Peyer's patch (tissue), 4 donors: Measurements from ENCODE around the gene EMILIN2. TPM values are rescaled to one million over a fixed set of nuclear protein-coding genes. Genes with fewer than 3 reads are reported as not detected.

Source experiments
- DNase-seq, 3 donors: peaks; one replicate each; pipeline ENCODE4 v3.0.0-alpha.2; 2017 to 2019
- H3K27ac ChIP-seq, 4 donors: fragments of 200-600 bp; sonication (generic); one replicate each; pipeline ENCODE4 v1.5.1; 2016 to 2019
- H3K27me3 ChIP-seq, 2 donors: fragments of 200-600 bp; sonication (generic); one replicate each; pipeline ENCODE4 v1.5.1; 2019
- H3K36me3 ChIP-seq, 3 donors: fragments of 200-600 bp; sonication (generic); one replicate each; pipeline ENCODE4 v1.5.1; 2016 to 2019
- H3K4me1 ChIP-seq, 4 donors: fragments of 200-600 bp; sonication (generic); one replicate each; pipeline ENCODE4 v1.5.1; 2016 to 2019
- H3K4me3 ChIP-seq, 4 donors: fragments of 200-600 bp; sonication (generic); 1 replicate in 3 of 4; 2 replicates in 1 of 4; pipeline ENCODE4 v1.5.1; 2016 to 2019; ENCODE audit warnings: mild to moderate bottlenecking in 1 of 4
- H3K9me3 ChIP-seq, 4 donors: fragments of 200-600 bp; sonication (generic); one replicate each; pipeline ENCODE4 v1.5.1; 2016 to 2019; ENCODE audit warnings: mild to moderate bottlenecking in 1 of 4
- POLR2A ChIP-seq, 2 donors: fragments of 450-650 bp; IDR thresholded peaks; one replicate each; pipeline ENCODE4 v1.5.1; 2017; ENCODE audit warnings: antibody characterized with exemption in 2 of 2, mild to moderate bottlenecking in 2 of 2, moderate library complexity in 2 of 2
- total RNA-seq, 4 donors: library from RNA; depleted of rRNA; stranded (reverse); fragments of >200 nt; gene quantifications; one replicate each; pipeline ENCODE4 v1.1.0, GENCODE V29; 2016
- TF ChIP-seq, protein P1 (sequence below), 6 experiments: fragments of 450-650 bp in 4 of 6; fragments of 200-600 bp in 2 of 6; sonication (generic) in 1 of 6; IDR thresholded peaks; one replicate each; pipeline ENCODE4 v1.5.1; 2017 to 2019; ENCODE audit warnings: antibody characterized with exemption in 6 of 6, mild to moderate bottlenecking in 3 of 6, moderate library complexity in 1 of 6

EMILIN2 gene
- total RNA-seq, 4 donors from 2014 or later, result 6.8 to 54.5 (median 12.8) TPM

DNA sequence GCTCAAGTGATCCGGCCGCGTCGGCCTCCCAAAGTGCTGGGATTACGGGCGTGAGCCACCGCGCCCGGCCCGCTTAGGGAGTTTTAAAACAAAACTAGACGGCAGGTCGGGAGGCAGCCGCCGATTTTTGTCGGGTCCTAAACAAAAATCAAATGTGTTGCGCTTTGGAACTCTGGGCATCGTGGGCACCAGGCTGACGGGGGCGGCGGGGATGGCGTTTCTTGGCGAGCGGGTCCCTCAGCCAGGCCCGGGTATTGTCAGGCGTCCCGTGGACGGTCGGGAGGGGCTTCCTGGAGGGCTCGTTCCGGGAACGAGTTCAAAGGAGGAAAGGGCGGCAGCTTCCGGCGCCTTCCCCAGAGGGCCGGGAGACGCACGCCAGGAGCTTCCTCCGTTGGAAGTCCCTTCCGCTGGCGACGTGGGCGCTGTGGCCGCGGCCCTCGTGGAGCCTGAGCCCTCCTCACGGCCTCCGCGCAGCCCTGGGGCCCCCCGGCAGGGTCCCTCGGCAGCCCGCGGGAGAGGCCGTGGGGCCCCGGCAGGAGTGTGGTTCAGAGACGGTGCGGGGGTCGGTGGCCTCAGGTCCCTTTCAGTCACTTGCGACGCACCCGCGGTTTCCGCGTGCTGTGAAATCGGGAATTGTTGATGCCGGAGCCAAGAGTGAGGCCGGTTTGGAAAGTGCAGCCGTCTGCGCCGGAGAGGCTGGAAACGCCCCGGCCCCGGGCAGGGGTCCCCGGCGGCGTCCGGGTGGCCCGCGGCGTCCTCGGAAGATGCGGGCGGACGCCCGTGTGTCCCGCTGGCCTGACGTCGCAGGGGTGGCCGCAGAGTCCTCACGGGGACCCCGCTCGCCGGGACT is 59.3 kb downstream of the EMILIN2 start:
- H3K27ac ChIP-seq, result peak overlapping the region; percentile 59 to 84 (median 66)
- peaks cover 0 to 2% (median 0%) of the 10 kb centered on the region in 3 donors for H3K36me3 ChIP-seq

GRCh38 chr18:2906704-2907549 is 60.1 kb downstream of the EMILIN2 start:
- Histone ChIP-seq H3K27me3 (no peaks in the 10 kb centered on the region), H3K9me3 (no peaks in the 10 kb centered on the region), H3K27ac (peak overlapping the region; percentile 59 to 84 (median 66)), H3K4me3 (peak overlapping the region; percentile 52 to 87 (median 73)), H3K36me3 (peaks cover 0 to 2% (median 0%) of the 10 kb centered on the region in 3 donors), H3K4me1 (peaks cover 0 to 9% (median 4%) of the 10 kb centered on the region in 4 donors)
- peak; percentile 46 to 71 (median 68) for DNase-seq
- TF ChIP-seq, protein P1, sequence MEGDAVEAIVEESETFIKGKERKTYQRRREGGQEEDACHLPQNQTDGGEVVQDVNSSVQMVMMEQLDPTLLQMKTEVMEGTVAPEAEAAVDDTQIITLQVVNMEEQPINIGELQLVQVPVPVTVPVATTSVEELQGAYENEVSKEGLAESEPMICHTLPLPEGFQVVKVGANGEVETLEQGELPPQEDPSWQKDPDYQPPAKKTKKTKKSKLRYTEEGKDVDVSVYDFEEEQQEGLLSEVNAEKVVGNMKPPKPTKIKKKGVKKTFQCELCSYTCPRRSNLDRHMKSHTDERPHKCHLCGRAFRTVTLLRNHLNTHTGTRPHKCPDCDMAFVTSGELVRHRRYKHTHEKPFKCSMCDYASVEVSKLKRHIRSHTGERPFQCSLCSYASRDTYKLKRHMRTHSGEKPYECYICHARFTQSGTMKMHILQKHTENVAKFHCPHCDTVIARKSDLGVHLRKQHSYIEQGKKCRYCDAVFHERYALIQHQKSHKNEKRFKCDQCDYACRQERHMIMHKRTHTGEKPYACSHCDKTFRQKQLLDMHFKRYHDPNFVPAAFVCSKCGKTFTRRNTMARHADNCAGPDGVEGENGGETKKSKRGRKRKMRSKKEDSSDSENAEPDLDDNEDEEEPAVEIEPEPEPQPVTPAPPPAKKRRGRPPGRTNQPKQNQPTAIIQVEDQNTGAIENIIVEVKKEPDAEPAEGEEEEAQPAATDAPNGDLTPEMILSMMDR (IDR thresholded peaks at IDR 0.05), result peak in 3 of 6 experiments; percentile 9 to 27 (median 24)
- TF ChIP-seq POLR2A (IDR thresholded peaks at IDR 0.05), result peak in 1 of 2 donors; percentile 23

More for the DNA sequence above, 59.3 kb downstream of the EMILIN2 start:
- TF ChIP-seq, protein P1 (IDR thresholded peaks at IDR 0.05), result no peak
- peak; percentile 38 to 40 for TF ChIP-seq POLR2A (IDR thresholded peaks at IDR 0.05)
- peaks cover 0 to 9% (median 4%) of the 10 kb centered on the region in 4 donors for H3K4me1 ChIP-seq
- peak; percentile 43 to 80 (median 70) for DNase-seq
- no peaks in the 10 kb centered on the region for H3K27me3 ChIP-seq
- H3K4me3 ChIP-seq, result peak overlapping the region; percentile 52 to 87 (median 73)
- no peaks in the 10 kb centered on the region for H3K9me3 ChIP-seq

DNA sequence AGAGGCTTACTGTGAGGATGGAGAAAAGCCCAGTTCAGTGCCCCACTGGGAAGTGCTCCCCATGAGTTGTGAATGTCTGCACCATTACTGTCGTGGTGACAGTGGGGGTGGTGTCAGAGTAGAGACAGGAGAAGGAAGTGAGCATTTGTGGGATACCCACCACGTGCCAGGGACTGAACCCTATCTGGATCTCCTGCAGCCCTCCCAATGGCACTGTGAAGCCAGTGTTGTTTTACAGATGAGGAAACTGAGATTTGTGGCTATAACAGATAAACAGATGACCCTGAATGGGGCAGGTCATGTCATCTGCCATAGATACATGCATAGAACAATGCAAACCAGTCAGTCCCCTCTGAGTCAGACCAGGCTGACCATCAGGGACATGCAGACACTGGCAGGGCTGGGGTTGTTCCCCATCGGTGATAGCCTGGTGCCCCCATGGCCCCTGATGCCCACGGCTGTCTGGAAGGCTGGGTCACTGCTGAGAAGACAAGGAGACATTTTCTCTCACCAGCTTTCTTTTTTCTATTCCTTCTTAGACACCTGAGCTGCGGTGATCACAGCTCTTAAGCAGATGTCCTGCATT is 60.8 kb downstream of the EMILIN2 start:
- Histone ChIP-seq H3K27me3 (no peaks in the 10 kb centered on the region), H3K4me3 (peak overlapping the region; percentile 52 to 87 (median 73)), H3K9me3 (no peaks in the 10 kb centered on the region), H3K27ac (peak overlapping the region in 2 of 4 donors; percentile 68 to 84), H3K36me3 (peaks cover 0 to 7% (median 0%) of the 10 kb centered on the region in 3 donors), H3K4me1 (peaks cover 0 to 9% (median 4%) of the 10 kb centered on the region in 4 donors)
- TF ChIP-seq POLR2A (IDR thresholded peaks at IDR 0.05), result no peak
- TF ChIP-seq, protein P1 (IDR thresholded peaks at IDR 0.05), result no peak
- peak in 2 of 3 donors; percentile 43 to 55 for DNase-seq

GRCh38 chr18:2908166-2908945 is 61.5 kb downstream of the EMILIN2 start:
- Histone ChIP-seq H3K27ac (no peak overlapping the region), H3K9me3 (no peaks in the 10 kb centered on the region), H3K4me1 (peaks cover 0 to 9% (median 4%) of the 10 kb centered on the region in 4 donors), H3K27me3 (no peaks in the 10 kb centered on the region), H3K4me3 (no peak overlapping the region), H3K36me3 (peaks cover 0 to 13% (median 0%) of the 10 kb centered on the region in 3 donors)
- DNase-seq, result peak in 1 of 3 donors; percentile 44
- TF ChIP-seq, protein P1 (IDR thresholded peaks at IDR 0.05), result no peak
- TF ChIP-seq POLR2A (IDR thresholded peaks at IDR 0.05), result no peak
